ENCODE data around the gene RHBDD3.
"Not testable (repeated sequence)": the region's sequence is repeated elsewhere in the genome, so short reads cannot be mapped to it uniquely, and the experiment has no call there.

The RHBDD3 gene

GRCh38 chr22:29247891-29248290 is 19.9 kb downstream of the RHBDD3 start:
- DNase-seq (ENCODE audit: low read depth) = not testable (repeated sequence)

DNA sequence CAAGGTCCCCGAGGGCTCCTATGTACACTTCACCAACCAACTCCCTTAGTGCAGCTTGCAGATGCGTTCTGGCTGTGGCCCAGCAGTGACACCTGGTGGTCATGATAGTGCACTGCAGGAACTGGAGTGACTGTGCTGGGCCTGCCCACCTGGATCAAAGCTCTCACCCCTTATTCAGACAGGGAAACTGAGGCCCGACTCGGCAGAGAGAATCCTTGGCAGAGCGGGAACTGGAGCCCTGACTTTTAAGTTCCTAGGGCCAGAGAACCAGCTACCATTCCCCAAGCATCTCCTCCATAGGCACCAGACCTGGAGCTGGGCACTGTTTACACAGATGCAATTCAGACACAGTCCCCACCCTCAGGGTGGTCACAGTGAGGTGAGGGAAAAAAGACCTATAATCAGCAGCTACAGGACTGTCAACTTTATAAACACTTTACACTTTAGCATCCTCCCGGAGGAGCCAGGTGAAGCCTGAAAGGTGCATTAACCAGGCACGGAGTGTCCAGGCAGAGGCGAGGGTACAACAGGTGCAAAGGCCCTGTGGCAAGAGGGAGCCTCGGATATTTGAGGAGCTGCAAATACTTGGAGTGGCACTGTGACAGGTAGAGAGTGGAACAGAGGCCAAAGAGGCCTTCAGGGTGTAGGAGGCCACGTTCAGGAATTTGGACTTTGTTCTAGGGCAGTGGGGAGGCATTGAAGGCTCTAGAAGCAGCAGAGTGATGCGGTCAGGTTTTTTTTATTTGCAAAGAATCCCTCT is 22.0 kb downstream of the RHBDD3 start:
- peak; percentile 37 for DNase-seq (ENCODE audit: low read depth)

DNA sequence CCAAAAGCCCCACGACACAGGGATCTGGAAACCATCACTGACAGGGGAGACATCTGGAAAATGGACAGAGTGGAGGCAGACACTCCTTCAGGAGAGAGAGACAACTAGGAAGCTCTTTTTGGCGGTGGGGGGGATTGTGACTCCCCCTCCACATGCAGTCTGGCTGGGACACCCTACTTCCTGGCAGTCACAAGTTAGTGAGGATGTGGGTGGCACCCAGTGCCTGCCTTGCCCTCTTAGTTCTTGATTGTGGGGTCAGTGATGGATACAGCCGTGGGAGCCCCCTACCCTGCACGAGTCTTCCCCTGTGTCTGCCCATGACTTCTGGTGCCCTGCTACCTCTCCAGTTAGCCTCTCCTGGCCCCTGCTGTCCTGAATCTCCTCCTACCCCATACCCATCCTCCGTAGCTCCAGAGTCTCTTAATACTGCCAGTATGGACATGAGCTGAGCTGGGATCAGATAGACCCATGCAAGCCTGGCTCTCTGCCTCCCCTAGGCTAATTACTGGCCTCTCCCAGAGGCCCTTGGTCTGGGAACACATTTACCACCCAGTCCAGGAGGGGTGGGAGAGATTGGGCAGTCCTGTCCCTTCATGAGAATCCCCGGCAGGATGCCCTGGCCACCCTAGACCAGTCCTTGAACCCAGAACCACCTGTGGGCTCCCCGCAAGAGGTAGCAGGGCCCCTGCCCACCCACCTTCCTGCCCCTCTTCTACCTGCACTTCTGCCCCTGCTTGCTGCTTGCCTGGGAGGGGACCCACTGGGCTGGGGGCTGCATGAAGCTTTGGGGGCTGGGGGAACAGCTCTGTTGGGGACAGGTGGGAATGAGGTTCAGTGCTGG is 22.8 kb downstream of the RHBDD3 start:
- DNase-seq (ENCODE audit: low read depth) = no peak

DNA sequence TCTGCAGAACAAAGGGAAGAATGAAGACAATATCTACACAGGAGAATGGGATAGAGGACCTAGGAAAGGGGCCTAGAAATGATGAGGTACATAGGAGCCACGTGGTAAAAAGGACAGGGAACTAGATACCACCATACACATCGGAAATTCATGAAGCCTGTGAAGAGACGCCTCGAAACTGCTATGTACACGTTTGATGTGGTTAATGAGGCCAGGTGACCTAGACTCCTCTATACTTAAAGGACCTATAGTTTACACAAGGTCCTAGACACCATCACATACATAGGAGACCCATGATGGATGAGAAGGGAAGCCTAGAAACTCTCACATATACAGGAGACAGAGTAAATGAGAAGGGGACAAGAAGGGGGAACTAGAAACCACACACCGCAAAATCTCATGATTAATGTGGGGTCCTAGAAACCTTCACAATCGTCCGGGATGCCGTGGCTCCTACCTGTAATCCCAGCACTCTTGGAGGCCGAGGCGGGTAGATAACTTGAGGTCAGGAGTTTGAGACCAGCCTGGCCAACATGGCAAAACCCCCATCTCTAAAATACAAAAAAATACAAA is 23.8 kb downstream of the RHBDD3 start:
- no peak for DNase-seq (ENCODE audit: low read depth)

- DNase-seq (ENCODE audit: low read depth) = not testable (repeated sequence)
These were observed 27.3 kb downstream of the RHBDD3 start for GRCh38 chr22:29240481-29240880.

GRCh38 chr22:29233277-29233877 is 34.4 kb downstream of the RHBDD3 start:
- DNase-seq (ENCODE audit: low read depth) = no peak

- DNase-seq (ENCODE audit: low read depth) = no peak
These were observed 35.5 kb downstream of the RHBDD3 start for GRCh38 chr22:29231971-29232959.

DNA sequence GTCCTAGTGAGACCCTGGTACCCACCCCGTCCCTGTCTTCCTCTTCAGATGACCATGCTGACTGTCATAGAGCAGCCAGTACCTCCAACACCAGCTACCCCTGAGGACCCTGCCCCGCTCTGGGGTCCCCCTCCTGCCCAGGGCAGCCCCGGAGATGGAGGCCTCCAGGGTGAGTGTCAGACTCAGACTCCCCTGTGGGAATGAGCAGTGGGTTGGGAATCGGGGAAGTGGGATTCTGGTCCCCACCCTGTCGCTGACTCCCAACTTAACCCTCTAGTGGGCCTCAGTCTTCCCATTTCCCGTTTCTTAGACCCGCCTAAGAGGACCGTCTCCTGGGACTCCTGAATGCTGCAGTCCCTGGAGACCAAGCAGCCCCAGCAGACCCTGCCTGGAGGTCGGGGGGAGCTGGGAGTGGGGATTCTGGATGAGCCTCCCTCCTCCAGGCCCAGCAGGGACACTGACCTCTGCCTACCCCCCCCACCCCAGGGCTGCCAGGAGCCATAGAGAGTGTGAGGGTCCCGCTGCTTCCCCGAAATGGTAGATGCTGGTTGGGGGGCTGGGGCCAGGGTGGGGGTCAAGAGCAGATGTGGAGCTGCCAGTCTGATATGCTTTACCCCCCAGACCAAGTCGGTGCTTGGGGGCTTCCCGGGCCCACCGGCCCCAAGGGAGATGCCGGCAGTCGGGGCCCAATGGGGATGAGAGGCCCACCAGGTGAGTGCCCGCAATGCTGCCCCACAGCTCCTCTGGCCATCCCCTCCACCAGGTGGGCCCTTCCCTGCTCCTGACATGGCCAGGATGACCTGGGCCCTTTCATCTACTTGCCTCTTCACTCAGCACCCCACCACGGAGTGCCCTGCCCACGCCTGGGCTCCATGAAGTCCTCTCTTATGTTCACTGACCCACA is 36.6 kb downstream of the RHBDD3 start:
- DNase-seq (ENCODE audit: low read depth) = no peak

DNA sequence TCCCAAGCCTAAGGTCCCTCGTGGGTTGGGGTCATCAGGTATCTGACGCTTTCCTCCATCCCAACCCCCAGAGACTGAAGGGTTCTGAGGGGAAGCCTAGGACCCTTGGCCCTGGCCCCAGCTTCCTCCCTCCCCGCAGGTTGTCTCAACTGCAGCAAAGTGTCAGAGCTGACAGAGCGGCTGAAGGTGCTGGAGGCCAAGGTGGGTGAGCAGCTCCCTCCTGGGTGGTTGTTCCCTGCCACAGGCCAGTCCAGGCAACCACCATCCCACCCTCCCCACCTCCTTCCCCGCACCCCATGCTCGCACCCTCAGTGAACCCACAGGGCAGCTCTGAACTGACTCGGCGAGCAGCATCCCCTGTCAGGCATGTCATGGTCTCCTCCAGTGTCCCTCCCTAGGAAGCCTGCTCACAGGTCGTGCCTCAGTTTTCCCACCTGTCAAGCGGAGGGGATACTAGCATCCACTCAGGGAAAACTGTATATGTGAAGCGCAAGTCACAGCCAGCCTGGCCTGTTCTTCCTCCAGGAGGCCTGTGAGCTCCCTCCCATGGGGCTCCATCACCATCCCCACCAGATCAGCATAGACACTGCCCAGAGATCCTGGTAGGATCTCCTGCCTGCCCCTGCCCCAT is 41.3 kb downstream of the RHBDD3 start:
- no peak for DNase-seq (ENCODE audit: low read depth)

- DNase-seq (ENCODE audit: low read depth) = no peak
These were observed 42.2 kb downstream of the RHBDD3 start for GRCh38 chr22:29225422-29226090.

DNA sequence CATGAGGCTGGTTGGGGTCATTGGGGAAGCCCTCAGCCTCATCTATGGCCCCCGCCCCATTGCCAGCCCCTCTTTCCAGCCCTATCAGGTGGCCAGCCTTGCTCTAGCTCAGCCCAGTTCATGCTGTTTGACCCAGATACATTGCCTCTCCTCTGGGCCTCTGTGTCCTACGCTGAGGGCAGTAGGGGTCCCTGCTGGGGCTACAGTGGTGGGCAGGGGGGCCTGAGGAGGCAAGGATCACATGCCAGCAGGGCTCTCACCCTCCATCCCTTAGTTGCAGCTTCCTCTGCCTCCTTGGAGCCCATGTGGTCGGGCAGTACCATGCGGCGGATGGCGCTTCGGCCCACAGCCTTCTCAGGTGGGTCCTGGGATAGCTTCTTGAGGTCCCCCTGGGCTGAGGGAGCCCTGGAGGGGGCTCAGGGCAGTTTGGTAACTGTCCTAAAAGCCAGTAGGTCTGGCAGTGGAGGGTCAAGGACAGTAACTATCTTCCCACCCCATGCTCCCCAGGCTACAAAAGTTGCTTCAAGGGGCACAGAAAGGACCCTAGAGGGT is 42.8 kb downstream of the RHBDD3 start:
- no peak for DNase-seq (ENCODE audit: low read depth)

GRCh38 chr22:29224121-29224858 is 43.5 kb downstream of the RHBDD3 start:
- DNase-seq (ENCODE audit: low read depth) = no peak

GRCh38 chr22:29219881-29220670 is 47.7 kb downstream of the RHBDD3 start:
- no peak for DNase-seq (ENCODE audit: low read depth)

- DNase-seq (ENCODE audit: low read depth) = not testable (repeated sequence)
These were observed 48.4 kb downstream of the RHBDD3 start for GRCh38 chr22:29219409-29219782.

DNA sequence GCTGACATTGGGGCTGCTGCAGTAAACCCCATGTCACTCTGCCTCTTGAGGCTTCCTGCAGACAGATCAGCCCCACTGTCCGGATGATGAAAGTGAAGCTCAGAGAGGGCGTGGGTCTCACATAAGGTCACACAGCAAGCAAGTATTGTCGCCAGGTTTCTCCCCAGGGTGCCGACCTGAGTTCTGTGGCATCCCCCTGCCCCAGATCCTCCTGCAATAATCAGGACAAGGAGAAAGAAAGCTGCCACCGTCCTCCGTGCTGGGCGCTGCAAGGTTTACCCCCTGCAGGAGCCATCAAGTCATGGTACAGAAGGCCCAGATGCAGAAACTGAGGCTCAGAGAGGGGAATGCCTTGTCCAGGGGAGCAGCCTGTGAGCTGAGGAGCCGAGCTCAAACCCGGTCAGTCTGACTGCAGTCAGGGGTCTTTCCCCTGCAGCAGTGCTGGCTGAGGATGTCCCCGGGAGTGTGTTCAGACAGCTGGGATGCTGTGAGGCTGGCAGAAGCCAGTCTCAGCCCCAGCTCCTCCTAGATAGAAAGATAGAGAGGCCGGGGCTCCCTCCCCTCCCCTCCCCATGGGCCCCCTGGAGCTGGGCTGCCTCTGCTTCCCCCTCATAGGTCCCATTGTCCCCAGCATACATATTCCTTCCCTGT is 48.9 kb downstream of the RHBDD3 start:
- no peak for DNase-seq (ENCODE audit: low read depth)

GRCh38 chr22:29217827-29218757 is 49.7 kb downstream of the RHBDD3 start:
- no peak for DNase-seq (ENCODE audit: low read depth)
